HL-60/S4 treated with retinoic acid at 250 ng/mL for 4 days and 3 days (cell line): Measurements from ENCODE around the gene FUT1.
"Not testable (repeated sequence)": the region's sequence is repeated elsewhere in the genome, so short reads cannot be mapped to it uniquely, and the experiment has no call there.

Experiments used
- in situ Hi-C: fragments of 300-500 bp; cut with MboI; formaldehyde crosslinking; loops from 2 replicates; pipeline ENCODE4 v1.7.0; 2022; ENCODE audit warnings: low sequenced_read_pairs

Gene FUT1

GRCh38 chr19:48752496-48753365, at the start of gene FUT1:
TSS of gene FUT1 (minus strand) at chr19:48752641. CDS start at chr19:48751281, 1,360 bp downstream.
- in situ Hi-C loops: no loop called here

DNA sequence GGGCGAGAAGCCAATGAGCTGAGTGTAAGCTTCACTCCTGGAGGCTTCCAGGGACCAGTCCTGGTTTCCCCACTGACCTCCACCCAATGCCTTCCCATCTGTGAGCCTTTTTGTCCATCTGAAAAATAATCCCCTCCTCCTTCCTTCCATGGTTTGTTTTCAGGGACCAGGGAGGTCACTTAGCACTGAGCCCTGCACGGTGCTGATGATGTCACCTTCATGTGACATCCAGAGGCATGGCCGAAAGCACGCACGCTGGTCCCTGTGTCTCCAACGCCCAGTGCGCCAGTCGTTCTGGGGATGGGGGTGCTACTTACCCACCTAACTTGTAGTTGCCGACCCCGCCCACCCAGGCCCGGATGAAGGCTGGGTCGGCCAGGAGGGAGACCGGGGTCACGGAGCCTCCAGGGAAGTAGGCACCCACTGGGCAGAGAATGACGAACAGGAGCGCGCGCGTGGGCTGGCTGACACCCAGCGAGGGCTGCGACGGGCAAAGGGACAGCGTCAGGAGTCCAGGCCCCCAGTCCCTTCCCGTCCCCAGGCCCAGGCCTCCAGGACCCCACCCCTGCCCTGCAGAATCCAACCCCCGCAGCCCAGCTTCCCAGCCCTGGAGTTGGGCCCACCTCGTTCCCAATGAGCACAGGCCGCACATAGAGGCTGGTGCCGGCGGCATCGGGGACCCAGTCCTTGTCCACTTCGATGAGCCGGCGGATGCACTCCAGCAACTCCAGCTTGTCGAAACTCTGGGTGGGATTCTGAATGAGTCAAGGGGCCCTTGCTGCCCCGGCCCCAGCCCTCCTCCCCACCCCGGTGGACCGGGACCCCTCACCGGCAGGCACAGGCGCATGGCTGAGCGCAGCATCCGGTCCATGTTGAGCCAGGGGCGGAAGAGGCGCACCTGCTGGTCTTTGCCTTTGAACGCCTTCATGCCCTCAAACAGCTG, 47.2 kb upstream of the FUT1 start:
- in situ Hi-C loops: no loop called here

DNA sequence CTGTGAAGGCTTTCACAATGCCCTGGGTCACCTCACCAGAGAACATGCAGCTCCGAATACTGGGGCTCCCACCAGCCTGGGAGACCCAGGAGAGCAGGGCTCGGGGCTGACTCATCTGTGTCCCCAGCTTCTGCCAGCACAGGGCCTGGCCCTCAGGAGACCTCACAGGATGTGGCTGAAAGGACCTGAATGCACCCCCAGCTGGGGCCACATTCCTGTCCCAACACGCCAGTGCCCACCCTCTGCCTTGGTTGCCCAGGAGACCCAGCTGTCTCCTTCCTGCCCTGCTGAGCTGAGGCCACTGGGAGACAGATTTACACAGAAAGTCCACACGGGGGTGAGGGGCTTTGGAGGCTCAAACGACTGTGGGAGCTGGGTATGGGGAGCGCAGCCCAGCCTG, 46.5 kb upstream of the FUT1 start:
- in situ Hi-C loops: no loop called here

DNA sequence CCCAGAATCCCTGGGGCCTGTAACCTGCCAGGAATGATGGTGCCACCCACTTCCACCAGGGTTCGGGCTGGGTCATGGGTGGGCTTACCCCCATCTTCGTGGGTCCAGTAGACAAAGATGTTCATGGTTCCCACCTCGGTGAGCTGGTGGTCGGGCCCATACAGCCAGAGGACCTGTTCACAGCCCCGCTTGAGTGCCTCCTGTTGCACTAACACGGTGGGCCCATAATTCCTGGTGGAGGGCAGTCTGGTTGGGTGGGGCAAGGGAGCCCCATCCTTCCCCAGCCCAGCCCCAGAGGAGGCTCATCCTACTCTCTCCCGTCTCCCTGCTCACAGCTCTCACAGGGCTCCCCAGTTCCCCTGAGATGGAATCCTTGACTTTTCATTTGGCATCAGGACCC, 44.7 kb upstream of the FUT1 start:
- in situ Hi-C loops: no loop called here

DNA sequence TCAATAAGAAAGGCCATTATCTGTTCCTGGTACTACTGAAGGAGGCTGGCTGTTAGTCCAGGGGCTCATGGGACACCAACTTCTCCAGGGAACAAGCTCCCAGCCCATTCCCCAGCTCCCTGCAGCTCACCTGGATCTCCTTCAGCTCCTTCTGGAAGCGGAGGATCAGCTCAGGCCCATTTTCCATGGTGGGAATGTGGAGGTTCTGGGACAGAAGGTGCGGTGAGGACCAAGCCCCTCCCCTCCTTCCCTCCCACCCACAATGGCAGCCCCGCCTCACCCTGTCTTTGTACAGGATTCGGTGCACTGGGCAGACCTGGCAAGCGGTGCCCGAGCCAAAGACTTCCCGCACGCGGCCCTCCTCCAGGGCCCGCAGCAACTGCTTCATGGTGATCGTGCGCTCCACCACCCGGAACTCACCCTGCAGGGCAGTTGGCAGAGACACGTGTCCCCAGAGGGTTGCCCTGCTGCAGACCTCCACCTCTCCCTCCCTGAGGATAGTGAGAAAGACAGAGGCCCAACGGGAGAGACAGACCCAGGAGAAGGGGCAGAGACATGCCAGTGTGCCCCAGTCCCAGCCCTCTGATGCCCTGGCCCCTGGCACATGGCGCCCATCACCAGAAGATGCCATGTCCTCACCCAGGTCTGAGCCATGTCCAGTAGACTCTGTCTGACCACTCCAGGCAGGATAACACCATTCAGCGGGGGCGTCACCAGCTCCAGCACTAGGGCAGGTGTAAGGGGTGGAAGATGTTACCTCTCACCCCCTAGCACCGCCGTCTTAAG, 44.0 kb upstream of the FUT1 start:
- in situ Hi-C loops: no loop called here

DNA sequence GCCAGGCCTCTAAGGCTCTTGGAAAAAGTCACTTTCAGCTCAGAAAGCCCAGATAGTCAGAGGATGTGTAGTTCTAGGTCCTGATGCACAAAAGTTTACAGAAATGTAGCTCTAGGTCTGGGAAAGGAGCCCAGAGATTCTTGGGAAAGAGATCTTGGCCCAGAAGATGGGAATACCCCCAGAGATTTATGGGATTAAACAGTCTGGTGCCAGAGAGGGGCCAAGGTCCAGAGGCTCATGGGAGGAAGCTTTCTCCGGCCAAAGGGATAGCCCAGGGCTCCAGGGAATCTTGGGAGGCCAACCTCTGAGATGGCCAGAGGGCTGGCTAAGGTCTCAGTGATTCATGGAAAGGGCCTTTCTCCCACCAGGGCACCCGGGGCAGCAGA, 43.2 kb upstream of the FUT1 start:
- in situ Hi-C loops: no loop called here

DNA sequence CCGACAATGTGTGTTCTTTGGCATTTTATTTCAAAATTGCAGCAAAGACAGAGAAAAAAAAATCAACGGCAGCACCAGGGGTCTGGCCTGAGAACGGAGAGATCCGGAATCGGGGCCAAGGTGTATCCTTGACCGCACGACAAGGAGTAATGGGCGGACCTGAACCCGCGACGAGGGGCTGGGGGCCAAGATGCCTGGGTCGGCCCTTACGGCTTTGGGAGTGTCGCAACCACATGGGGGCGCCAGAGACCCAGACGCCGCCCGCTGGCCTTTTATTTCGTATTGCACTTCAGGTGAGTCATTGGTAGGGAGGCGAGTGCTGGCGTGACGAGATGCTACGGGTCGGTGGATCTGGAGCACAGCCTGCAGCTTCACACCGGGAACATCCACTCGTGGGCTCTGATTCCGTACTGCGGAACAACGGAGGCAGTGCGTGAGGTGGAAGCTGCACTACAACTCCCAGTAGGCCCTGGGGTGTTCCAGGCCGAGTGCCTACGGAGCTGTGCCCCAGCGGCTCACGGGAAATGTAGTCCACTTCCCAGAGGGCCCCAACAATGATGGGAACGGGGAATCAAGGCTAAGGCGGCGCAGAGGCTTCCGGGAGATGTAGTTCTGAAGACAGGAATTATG, 42.7 kb upstream of the FUT1 start:
- in situ Hi-C loops: no loop called here

- in situ Hi-C loops: no loop called here
These were observed 41.9 kb upstream of the FUT1 start for GRCh38 chr19:48794291-48794690.

GRCh38 chr19:48793271-48793670, 40.8 kb upstream of the FUT1 start:
- in situ Hi-C loops: no loop called here

GRCh38 chr19:48787331-48787730, 34.9 kb upstream of the FUT1 start:
- in situ Hi-C loops: not testable (repeated sequence)

DNA sequence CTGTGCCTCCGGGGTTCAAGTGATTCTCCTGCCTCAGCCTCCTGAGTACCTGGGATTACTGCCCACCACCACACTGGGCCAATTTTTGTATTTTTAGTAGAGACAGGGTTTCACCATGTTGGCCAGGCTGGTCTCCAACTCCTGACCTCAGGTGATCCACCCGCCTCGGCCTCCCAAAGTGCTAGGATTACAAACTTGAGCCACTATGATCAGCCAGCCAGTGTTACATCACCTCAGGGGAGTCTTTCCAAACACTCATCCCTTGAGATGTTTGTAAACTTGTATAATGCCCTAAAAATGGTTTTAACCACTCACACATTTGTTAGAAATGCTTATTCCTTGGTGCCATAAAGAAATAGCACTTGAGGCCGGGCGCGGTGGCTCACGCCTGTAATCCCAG, 34.0 kb upstream of the FUT1 start:
- in situ Hi-C loops: not testable (repeated sequence)

DNA sequence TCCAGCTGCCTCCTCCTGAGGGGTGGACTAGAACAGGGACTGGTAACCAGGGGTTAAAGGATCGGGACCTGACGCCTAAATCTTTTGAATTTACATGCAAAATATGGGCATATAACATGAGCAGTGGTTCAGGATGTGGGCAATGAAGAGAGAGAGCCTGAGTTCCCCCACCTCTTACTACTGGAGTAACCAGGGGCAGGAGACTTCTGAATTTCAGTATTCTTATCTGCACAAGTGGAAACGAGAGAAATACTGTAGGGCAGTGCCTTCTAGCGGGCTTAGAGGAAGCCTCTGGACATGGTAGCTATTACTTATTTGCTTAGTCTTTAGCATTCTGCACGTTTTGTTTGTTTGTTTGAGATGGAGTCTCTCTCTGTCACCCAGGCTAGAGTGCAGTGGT, 32.1 kb upstream of the FUT1 start:
- in situ Hi-C loops: no loop called here

GRCh38 chr19:48780631-48781391, 28.4 kb upstream of the FUT1 start:
- in situ Hi-C loops: no loop called here

DNA sequence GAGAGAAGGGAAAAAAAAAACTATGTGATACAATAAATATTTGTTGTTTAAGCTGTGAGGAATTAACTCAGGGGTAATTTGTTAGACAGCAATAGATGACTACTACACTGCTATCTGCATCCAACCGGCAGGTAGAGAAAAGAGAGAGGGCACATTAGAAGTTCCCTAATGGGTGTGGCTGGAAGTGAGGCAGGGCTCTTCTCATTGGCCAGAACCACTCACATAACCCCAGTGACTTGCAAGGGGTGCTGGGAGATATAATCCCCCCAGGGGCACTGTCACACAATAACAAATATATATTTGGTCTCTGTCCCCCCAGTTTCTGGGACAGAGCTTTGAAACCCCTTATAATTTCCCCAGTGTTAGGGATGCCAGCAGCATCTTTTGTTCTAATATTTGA, 27.2 kb upstream of the FUT1 start:
- in situ Hi-C loops: no loop called here

DNA sequence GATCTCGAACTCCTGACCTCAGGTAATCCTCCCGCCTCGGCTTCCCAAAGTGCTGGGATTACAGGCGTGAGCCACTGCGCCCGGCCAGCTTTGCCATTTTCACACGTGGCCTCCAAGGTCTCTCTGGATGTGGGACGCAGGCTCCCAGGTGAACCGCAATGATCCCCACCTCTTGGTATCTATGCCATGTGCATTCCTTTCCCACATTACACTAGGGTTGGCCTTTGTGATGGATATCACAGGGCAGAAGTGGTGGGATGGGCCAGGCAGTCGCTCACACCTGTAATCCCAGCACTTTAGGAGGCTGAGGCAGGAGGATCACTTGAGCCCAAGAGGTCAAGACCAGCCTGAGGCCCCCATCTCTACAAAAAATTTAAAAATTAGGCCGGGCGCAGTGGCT, 25.3 kb upstream of the FUT1 start:
- in situ Hi-C loops: no loop called here

DNA sequence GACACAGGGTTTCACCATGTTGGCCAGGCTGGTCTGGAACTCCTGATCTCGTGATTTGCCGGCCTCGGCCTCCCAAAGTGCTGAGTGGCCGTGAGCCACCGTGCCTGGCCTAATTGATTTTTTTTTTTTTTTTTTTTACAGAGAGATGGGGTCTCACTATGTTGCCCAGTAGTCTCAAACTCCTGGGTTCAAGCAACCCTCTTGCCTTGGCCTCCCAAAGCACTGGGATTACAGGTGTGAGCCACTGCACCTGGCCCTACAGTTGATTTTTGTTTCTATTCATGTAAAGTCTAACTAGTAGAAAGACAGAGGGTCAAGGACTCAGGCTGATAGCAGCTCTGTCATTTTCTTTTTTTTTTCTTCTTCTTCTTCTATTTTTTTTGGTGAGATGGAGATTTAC, 24.7 kb upstream of the FUT1 start:
- in situ Hi-C loops: no loop called here

DNA sequence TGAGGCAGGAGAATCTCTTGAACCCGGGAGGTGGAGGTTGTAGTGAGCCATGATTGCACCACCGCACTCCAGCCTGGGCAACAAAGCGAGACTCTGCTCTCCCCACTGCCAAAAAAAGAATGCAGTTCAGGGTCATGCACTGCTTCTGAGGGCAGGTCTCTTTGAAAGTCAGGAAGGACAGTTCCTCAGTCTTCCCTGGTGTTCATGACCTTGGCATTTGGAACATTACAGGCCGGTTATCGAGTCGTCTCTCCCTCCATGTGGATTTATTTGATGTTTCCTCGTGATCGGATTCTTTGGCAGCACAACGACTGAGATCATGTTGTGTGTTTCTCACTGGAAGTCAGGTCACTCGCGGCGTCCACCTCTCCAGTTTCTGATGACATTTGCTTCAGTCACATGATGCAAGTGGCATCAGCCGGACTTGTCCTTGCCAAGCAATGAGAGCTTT, 20.1 kb upstream of the FUT1 start:
- in situ Hi-C loops: no loop called here

DNA sequence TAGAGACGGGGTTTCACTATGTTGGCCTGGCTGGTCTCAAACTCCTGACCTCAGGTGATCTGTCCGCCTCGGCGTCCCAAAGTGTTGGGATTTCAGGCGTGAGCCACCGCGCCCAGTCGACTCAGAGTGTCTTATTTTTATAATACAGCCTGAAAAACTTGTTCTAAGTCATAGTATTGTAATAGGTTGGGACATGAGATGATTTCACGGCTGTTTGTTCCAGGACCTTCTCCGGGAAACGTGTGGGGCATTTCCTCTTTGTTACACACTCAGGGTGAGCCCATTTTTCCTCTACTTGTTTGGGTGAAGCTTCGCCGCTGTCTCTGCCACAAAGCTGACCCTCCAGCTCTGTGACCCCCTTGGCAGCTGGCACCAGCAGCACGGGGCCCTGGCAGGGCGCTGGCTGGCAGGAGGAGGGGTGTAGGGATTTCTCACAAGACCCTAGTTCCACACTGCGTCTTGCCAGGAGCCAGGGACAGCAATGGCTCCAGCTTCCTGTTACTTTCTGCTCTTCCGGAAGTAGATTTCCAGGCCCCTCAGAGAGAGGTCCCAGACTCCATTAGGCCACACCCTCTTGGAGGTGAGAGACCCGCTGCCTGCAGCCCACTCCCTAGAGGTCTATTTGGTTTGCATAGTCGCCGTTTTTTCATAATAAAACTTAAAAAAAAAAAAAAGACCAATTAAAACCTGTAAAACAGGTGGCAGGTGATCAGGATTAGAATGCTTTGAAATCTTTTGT, 18.5 kb upstream of the FUT1 start:
- in situ Hi-C loops: no loop called here

DNA sequence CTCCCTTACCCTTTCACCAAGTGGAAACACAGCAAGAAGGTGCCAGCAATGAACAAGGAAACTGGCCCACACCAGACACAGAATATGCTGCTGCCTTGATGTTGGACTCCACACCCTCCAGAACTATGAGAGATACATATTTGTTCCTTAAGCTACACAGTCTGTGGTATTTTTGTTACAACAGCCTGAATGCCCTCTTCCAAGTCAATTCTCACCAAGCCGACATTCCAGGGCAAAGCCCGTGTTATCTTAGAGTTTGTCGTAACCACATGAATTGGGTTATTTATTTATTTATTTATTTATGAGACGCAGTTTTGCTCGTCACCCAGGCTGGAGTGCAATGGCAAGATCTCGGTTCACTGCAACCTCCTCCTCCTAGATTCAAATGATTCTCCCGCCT, 17.8 kb upstream of the FUT1 start:
- in situ Hi-C loops: no loop called here
